ENCODE measurements around the gene PPP1R26. TPM values are rescaled to one million over a fixed set of nuclear protein-coding genes. Genes with fewer than 3 reads are reported as not detected.

The PPP1R26 gene
- total and polyA plus RNA-seq, 2 experiments from 2014 or later: 15.0 to 15.6 TPM

GRCh38 chr9:135536216-135536615 is 56.6 kb downstream of the PPP1R26 start:
- H3K4me2 ChIP-seq: no peak overlapping the region
- H3K4me3 ChIP-seq: no peak overlapping the region
- no peaks in the 10 kb centered on the region for H3K79me2 ChIP-seq
- no peaks in the 10 kb centered on the region for H3K27me3 ChIP-seq
- H4K20me1 ChIP-seq (ENCODE audit: insufficient read depth, poor library complexity, severe bottlenecking): no peaks in the 10 kb centered on the region
- TF ChIP-seq EZH2phosphoT487 (IDR thresholded peaks at IDR 0.05; ENCODE audit: low read depth, severe bottlenecking, unreplicated experiment) (no peak), EZH2 (IDR thresholded peaks at IDR 0.05; ENCODE audit: borderline replicate concordance) (no peak)
- TF ChIP-seq, protein P1, sequence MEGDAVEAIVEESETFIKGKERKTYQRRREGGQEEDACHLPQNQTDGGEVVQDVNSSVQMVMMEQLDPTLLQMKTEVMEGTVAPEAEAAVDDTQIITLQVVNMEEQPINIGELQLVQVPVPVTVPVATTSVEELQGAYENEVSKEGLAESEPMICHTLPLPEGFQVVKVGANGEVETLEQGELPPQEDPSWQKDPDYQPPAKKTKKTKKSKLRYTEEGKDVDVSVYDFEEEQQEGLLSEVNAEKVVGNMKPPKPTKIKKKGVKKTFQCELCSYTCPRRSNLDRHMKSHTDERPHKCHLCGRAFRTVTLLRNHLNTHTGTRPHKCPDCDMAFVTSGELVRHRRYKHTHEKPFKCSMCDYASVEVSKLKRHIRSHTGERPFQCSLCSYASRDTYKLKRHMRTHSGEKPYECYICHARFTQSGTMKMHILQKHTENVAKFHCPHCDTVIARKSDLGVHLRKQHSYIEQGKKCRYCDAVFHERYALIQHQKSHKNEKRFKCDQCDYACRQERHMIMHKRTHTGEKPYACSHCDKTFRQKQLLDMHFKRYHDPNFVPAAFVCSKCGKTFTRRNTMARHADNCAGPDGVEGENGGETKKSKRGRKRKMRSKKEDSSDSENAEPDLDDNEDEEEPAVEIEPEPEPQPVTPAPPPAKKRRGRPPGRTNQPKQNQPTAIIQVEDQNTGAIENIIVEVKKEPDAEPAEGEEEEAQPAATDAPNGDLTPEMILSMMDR (IDR thresholded peaks at IDR 0.05; ENCODE audit: poor library complexity): no peak
- 85% methylated on average over 8 of the region's 8 CpGs for WGBS (ENCODE audit: low lambda C conversion rate, missing lambda C conversion rate)
- H2AFZ ChIP-seq: no peak overlapping the region
- no peaks in the 10 kb centered on the region for H3K9me2 ChIP-seq (replicated peaks; ENCODE audit: insufficient read depth)
- DNase-seq (ENCODE audit: low spot score): no peak
- no peak overlapping the region for H3K27ac ChIP-seq
- no peaks in the 10 kb centered on the region for H3K4me1 ChIP-seq (ENCODE audit: insufficient read depth)
- no peaks in the 10 kb centered on the region for H3K9me3 ChIP-seq (ENCODE audit: low read depth)
- no peaks in the 10 kb centered on the region for H3K36me3 ChIP-seq (replicated peaks; ENCODE audit: insufficient read depth, low read depth)

Other genes starting within 250 kb of the PPP1R26 start
- gene MRPS2, start 20.9 kb downstream of the PPP1R26 start, total RNA-seq: 22.4 and 28.0 TPM in 2 replicates
- 57.0 and 59.1 TPM in 2 replicates for gene MRPS2, start 20.9 kb downstream of the PPP1R26 start, polyA plus RNA-seq
- not detected in 2 replicates for gene LCN1, start 41.7 kb downstream of the PPP1R26 start, total RNA-seq
- 0.63 TPM in 1 of 2 replicates, not detected in the other for gene LCN1, start 41.7 kb downstream of the PPP1R26 start, polyA plus RNA-seq
- gene OBP2A, start 66.3 kb downstream of the PPP1R26 start, total RNA-seq: not detected in 2 replicates
- gene OBP2A, start 66.3 kb downstream of the PPP1R26 start, polyA plus RNA-seq: not detected in 2 replicates
- gene PAEP, start 82.0 kb downstream of the PPP1R26 start, total RNA-seq: not detected in 2 replicates
- 1.8 TPM in 1 of 2 replicates, not detected in the other for gene PAEP, start 82.0 kb downstream of the PPP1R26 start, polyA plus RNA-seq
- 0.20 TPM in 2 replicates for gene GLT6D1, start 159.8 kb downstream of the PPP1R26 start, total RNA-seq
- not detected in 2 replicates for gene GLT6D1, start 159.8 kb downstream of the PPP1R26 start, polyA plus RNA-seq
- gene LCN9, start 183.5 kb downstream of the PPP1R26 start, total RNA-seq: 2.2 and 2.6 TPM in 2 replicates
- 13.4 and 21.6 TPM in 2 replicates for gene LCN9, start 183.5 kb downstream of the PPP1R26 start, polyA plus RNA-seq
- gene SOHLH1, start 219.7 kb downstream of the PPP1R26 start, total RNA-seq: not detected in 2 replicates
- not detected in 2 replicates for gene SOHLH1, start 219.7 kb downstream of the PPP1R26 start, polyA plus RNA-seq
- gene KCNT1, start 222.4 kb downstream of the PPP1R26 start, total RNA-seq: 0.40 TPM in 1 of 2 replicates, not detected in the other
- gene KCNT1, start 222.4 kb downstream of the PPP1R26 start, polyA plus RNA-seq: 0.27 TPM in 1 of 2 replicates, not detected in the other

Measured in hepatocyte (in vitro differentiated cells).